Left renal pelvis (tissue), 4 donors: ENCODE measurements around the gene SEPTIN12. TPM values are rescaled to one million over a fixed set of nuclear protein-coding genes. Genes with fewer than 3 reads are reported as not detected.

ENCODE experiments used
- DNase-seq, 4 donors: peaks; one replicate each; pipeline ENCODE4 v3.0.0-alpha.2; 2013; ENCODE audit warnings: low read depth in 4 of 4, low spot score in 3 of 4
- polyA plus RNA-seq, 4 donors: library from polyadenylated mRNA; unstranded; fragments of 120-200 nt; gene quantifications; one replicate each; pipeline ENCODE4 v1.2.1, GENCODE V29; 2013; ENCODE audit not compliant: insufficient read length in 4 of 4

Gene SEPTIN12
- polyA plus RNA-seq, result not detected

- no peak for DNase-seq
These were observed at the start of gene SEPTIN12 for GRCh38 chr16:4787627-4788482. TSS of gene SEPTIN12 (minus strand) at chr16:4788345. CDS start at chr16:4787645, 700 bp downstream.

- DNase-seq, result no peak
These were observed 48.6 kb upstream of the SEPTIN12 start for GRCh38 chr16:4836727-4837126.

GRCh38 chr16:4833584-4833983 lies 45.4 kb upstream of the SEPTIN12 start:
- DNase-seq, result no peak

GRCh38 chr16:4832698-4833343 lies 44.7 kb upstream of the SEPTIN12 start:
- DNase-seq, result no peak

- no peak for DNase-seq
These were observed 43.5 kb upstream of the SEPTIN12 start for GRCh38 chr16:4831616-4832015.

GRCh38 chr16:4830408-4830807 lies 42.3 kb upstream of the SEPTIN12 start:
- no peak for DNase-seq

GRCh38 chr16:4828567-4829321 lies 40.6 kb upstream of the SEPTIN12 start:
- DNase-seq, result no peak

GRCh38 chr16:4826980-4827379 lies 38.8 kb upstream of the SEPTIN12 start:
- no peak for DNase-seq

GRCh38 chr16:4826526-4826925 lies 38.4 kb upstream of the SEPTIN12 start:
- DNase-seq, result no peak

- DNase-seq, result no peak
These were observed 37.1 kb upstream of the SEPTIN12 start for GRCh38 chr16:4825196-4825595.

- DNase-seq, result no peak
These were observed 32.5 kb upstream of the SEPTIN12 start for GRCh38 chr16:4820652-4821051.

GRCh38 chr16:4814542-4815173 lies 26.5 kb upstream of the SEPTIN12 start:
- DNase-seq, result no peak

GRCh38 chr16:4814046-4814445 lies 25.9 kb upstream of the SEPTIN12 start:
- DNase-seq, result no peak

GRCh38 chr16:4813251-4814003 lies 25.3 kb upstream of the SEPTIN12 start:
- DNase-seq, result no peak

- DNase-seq, result no peak
These were observed 23.6 kb upstream of the SEPTIN12 start for GRCh38 chr16:4811773-4812172.

GRCh38 chr16:4811242-4811641 lies 23.1 kb upstream of the SEPTIN12 start:
- no peak for DNase-seq

GRCh38 chr16:4806280-4806679 lies 18.1 kb upstream of the SEPTIN12 start:
- no peak for DNase-seq

GRCh38 chr16:4805231-4805630 lies 17.1 kb upstream of the SEPTIN12 start:
- no peak for DNase-seq

- DNase-seq, result no peak
These were observed 16.0 kb upstream of the SEPTIN12 start for GRCh38 chr16:4803898-4804762.
